Dendritic cell treated with granulocyte-macrophage colony-stimulating factor and Interleukin-4, amounts not matched to agents 40 ng/mL and 50 ng/mL, for 4 days (primary cell): ENCODE results near the gene TSPAN14.
A peak's percentile ranks its signal among the peaks of the same experiment; 100 is the strongest.

Experiments used
- H3K27ac Mint-ChIP-seq: one replicate; pipeline ENCODE4 v1.8.0; 2022; ENCODE audit warnings: mild to moderate bottlenecking, mixed read lengths
- H3K27me3 Mint-ChIP-seq: one replicate; pipeline ENCODE4 v1.8.0; 2022; ENCODE audit warnings: mild to moderate bottlenecking, mixed read lengths
- H3K36me3 Mint-ChIP-seq: one replicate; pipeline ENCODE4 v1.8.0; 2022; ENCODE audit warnings: low read depth, mixed read lengths
- H3K4me1 Mint-ChIP-seq: one replicate; pipeline ENCODE4 v1.8.0; 2022; ENCODE audit warnings: low read depth, mixed read lengths
- H3K4me3 Mint-ChIP-seq: one replicate; pipeline ENCODE4 v1.8.0; 2022; ENCODE audit warnings: mild to moderate bottlenecking, moderate library complexity, mixed read lengths
- H3K9me3 Mint-ChIP-seq: one replicate; pipeline ENCODE4 v1.8.0; 2022; ENCODE audit warnings: mixed read lengths
- intact Hi-C: fragments of 100-400 bp; cut with micrococcal nuclease; formaldehyde crosslinking; loops from one replicate; pipeline ENCODE4 v1.15.0; 2022

The TSPAN14 gene, protein sequence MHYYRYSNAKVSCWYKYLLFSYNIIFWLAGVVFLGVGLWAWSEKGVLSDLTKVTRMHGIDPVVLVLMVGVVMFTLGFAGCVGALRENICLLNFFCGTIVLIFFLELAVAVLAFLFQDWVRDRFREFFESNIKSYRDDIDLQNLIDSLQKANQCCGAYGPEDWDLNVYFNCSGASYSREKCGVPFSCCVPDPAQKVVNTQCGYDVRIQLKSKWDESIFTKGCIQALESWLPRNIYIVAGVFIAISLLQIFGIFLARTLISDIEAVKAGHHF

DNA sequence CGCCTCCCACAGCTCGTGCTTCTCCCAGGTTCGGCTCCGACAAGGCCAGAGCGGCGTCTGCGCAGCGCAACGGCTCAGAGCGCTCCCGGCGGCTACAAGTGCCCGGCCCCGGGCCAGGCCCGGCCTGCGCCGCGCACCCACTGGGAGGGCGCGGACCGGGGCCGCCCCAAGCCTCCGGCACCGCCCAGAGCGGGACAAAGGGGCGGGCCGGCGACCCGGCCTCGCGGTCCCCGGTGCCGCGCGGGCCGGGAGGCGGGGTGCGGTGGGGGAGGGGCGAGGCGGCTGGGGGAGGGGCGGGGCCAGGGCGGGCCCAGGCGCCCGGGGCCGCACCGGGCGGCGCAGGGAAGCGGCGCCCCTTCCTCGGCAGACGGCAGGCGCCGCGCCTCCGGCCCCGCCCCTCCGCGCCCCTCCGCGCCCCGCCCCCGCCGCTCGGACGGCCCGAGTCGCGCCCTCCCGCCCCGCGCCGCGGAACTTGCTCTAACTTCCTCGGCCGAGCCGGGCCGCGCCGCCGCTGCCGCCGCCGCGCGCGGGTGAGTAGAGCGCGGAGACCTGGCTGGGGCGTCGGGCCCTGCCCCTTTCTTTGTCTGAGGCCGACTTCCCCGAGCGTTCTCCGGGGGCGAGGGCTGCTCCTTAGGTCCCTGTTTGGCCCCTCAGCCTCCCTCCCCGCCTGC lies at the start of gene TSPAN14:
Gene TSPAN14, plus strand, starts transcription at position 469 of the 671 bp plus-strand sequence. CDS start 34,924 bp downstream, outside the sequence.
- Mint-ChIP-seq H3K4me1 (peaks cover 50% of the 10 kb centered on the region), H3K27me3 (no peaks in the 10 kb centered on the region), H3K9me3 (no peaks in the 10 kb centered on the region), H3K36me3 (peaks cover 23% of the 10 kb centered on the region), H3K27ac (peak within 1 kb of the TSS; percentile 91), H3K4me3 (peak within 1 kb of the TSS; percentile 93)
- intact Hi-C loops, result no loop called here

DNA sequence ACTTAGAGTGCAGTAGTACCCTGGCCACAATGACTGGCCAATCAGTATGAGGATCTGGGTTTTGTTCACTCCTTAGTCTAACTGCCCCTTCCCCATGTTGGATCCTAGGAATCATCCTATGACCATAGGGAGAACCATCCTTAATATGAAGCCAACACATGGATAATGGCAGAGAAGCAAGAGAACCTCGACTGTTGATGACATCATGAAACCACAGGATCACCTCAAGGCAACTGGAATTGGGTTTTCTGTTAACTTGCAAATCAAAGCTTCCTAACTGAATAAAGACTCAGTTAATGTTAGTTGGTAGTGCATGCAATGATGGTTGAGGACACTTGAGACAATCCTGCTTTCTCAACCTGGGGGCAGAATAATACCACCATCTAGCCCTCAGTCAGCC lies 49.1 kb upstream of the TSPAN14 start:
- Mint-ChIP-seq H3K4me1 (peaks cover 22% of the 10 kb centered on the region), H3K36me3 (no peaks in the 10 kb centered on the region), H3K9me3 (no peaks in the 10 kb centered on the region), H3K27ac (no peak overlapping the region), H3K27me3 (peaks cover 34% of the 10 kb centered on the region), H3K4me3 (no peak overlapping the region)
- intact Hi-C loops, result no loop called here

DNA sequence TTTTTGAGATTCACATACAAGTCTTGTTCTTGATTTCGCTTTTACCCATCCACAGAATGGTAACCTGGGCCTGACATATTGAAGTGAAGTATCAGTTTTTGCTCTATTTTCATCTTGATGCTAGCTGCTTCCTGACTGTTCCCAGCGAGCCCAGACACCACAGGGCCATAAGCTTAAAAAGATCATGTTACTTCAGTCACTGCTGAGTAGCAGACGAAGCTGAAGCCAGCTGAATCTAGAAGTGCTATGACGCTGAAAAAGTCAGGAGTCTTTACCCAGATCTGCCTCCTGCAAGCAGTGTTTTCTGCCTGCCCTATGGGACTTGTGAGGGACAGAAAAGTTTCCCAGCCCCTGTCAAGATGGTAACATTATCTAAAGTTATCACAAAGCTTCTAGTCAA lies 48.5 kb upstream of the TSPAN14 start:
- intact Hi-C loops, result no loop called here
- Mint-ChIP-seq H3K4me1 (peaks cover 22% of the 10 kb centered on the region), H3K27ac (no peak overlapping the region), H3K36me3 (no peaks in the 10 kb centered on the region), H3K4me3 (no peak overlapping the region), H3K9me3 (no peaks in the 10 kb centered on the region), H3K27me3 (peaks cover 38% of the 10 kb centered on the region)

DNA sequence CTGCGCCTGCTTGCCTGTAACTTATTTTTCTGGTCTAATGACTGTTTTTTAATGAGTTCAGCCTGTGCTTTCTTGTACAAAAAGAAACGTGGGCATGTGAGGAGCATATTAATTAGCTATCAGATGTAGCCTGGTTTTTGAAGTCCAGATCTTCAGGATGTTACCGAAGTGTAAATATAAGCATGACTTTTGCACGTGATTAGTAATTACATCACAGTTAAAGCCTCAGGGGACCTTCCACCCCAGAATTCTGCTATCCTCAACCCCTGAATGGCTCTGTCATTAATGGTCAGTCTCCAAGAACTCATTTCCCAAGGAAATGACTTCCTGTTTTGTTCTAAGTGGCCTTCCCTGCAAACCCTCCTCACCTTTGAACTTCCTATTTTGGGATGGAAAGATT lies 47.9 kb upstream of the TSPAN14 start:
- intact Hi-C loops, result no loop called here
- Mint-ChIP-seq H3K4me1 (peaks cover 22% of the 10 kb centered on the region), H3K36me3 (no peaks in the 10 kb centered on the region), H3K27ac (no peak overlapping the region), H3K27me3 (peaks cover 43% of the 10 kb centered on the region), H3K4me3 (no peak overlapping the region), H3K9me3 (no peaks in the 10 kb centered on the region)

DNA sequence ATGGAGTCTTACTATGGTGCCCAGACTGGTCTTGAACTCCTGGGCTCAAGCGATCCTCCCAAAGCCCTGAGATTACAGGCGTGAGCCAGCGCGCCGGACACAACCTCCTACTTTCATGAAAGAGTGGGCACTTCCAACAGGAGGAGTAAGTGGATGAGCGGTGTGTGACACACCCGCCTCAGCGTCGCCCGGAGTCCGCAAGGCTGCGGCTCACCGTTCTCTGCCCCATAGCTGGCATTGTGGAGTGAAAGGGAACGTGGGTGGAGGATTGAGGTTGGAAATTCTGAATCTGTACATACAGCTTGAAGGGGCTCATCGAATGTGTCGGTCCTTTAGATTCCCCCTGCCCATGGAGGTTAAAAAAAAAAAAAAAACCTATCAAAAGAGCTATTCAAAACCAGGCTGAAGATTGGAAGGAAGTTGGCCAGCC lies 46.3 kb upstream of the TSPAN14 start:
- intact Hi-C loops, result no loop called here

DNA sequence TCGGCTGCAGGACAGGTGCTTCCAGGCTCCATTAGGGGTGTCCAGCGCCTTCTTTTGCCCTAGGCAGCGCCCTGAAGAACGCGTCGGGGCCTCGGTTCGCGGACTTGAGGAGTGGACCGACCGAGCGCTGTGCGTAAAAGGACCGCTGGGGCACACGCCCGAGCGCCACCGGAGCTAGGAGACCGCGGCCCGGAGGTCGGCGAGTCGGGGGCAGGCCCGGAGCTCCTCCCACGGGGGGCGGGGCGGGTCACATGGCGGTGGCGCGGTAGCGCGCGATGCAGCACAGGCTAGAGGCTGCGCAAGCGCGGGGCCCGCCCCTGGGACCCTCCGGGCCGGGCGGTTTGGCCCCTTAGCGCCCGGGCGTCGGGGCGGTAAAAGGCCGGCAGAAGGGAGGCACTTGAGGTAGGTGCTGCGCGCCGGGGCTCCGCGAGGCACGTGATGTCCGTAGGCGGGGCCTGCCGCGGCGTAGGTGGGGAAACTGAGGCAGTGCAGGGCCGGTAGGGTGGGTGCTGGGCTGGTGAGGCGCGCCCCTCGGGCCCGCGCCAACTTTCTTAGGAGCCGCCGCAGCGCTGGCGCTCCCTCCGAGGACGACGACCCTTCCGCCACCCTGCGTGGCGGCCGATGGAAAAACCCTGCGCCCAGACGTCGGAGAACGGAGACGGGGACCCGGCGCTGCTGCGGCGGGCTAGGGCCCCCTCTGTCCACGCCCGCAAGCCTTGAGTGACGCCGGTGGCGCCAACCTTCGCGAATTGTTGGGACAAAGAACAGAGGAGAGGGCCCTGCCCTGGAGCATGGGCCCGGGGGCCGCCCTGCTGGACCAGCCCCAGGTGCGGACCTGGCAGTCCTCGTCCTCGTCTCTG lies 45.6 kb upstream of the TSPAN14 start, which contains the start of gene PRXL2A:
Gene PRXL2A, plus strand, starts transcription at position 310 of the 860 bp plus-strand sequence. CDS start 11,917 bp downstream, outside the sequence.
- Mint-ChIP-seq H3K9me3 (no peaks in the 10 kb centered on the region), H3K4me1 (peaks cover 35% of the 10 kb centered on the region), H3K27ac (peak within 1 kb of the TSS; percentile 69), H3K36me3 (no peaks in the 10 kb centered on the region), H3K4me3 (peak within 1 kb of the TSS; percentile 73), H3K27me3 (peaks cover 47% of the 10 kb centered on the region)
- intact Hi-C loops, result no loop called here

More for the DNA sequence above, 46.3 kb upstream of the TSPAN14 start:
- no peaks in the 10 kb centered on the region for H3K9me3 Mint-ChIP-seq
- peak overlapping the region; percentile 73 for H3K4me3 Mint-ChIP-seq
- peak overlapping the region; percentile 69 for H3K27ac Mint-ChIP-seq
- peaks cover 45% of the 10 kb centered on the region for H3K27me3 Mint-ChIP-seq
- peaks cover 28% of the 10 kb centered on the region for H3K4me1 Mint-ChIP-seq
- no peaks in the 10 kb centered on the region for H3K36me3 Mint-ChIP-seq

DNA sequence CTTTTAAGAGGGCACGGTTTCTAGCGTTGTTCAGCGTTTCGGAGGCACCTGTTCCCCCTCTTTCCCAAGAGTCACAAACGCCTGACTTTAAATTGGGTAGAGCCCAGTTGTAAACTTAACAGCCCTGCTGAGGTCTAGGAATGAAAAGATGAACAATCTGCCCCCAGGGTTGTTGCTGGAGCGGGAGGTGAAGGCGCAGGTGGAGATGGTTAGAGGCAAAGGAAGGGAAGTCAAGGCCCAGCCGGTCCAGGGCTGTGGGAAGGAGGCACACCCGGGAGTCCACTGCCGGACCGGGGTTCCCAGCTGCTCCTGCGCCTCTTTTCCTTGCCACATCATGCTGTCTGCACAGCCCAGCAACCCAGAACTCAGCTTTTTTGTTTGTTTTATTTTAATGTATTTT lies 45.0 kb upstream of the TSPAN14 start:
- Mint-ChIP-seq H3K36me3 (no peaks in the 10 kb centered on the region), H3K9me3 (no peaks in the 10 kb centered on the region), H3K4me1 (peaks cover 41% of the 10 kb centered on the region), H3K27me3 (peaks cover 51% of the 10 kb centered on the region), H3K27ac (peak overlapping the region; percentile 69), H3K4me3 (peak overlapping the region; percentile 73)
- intact Hi-C loops, result no loop called here

DNA sequence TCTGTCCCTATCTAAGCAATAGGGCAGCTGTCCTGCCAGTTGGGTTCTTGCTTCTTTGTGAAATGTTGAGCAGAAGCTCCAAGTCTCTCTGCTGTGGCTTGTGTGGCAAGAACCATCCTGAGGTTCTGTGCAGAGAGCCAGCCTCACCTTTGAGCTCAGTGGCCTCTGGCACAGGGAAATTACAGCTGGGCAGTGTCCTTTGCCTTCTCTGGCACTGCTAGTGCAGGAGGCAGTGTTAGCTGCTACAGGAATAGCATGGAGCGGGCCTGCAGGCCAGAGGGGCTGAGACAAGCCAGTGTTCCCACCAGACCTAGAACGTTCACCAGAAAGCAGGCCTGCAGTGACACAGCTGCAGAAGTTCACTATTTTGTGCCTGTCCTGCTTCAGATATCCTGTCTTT lies 44.0 kb upstream of the TSPAN14 start:
- H3K36me3 Mint-ChIP-seq, result no peaks in the 10 kb centered on the region
- no peaks in the 10 kb centered on the region for H3K9me3 Mint-ChIP-seq
- intact Hi-C loops, result no loop called here
- no peak overlapping the region for H3K4me3 Mint-ChIP-seq
- peaks cover 42% of the 10 kb centered on the region for H3K4me1 Mint-ChIP-seq
- H3K27me3 Mint-ChIP-seq, result peaks cover 51% of the 10 kb centered on the region
- no peak overlapping the region for H3K27ac Mint-ChIP-seq

DNA sequence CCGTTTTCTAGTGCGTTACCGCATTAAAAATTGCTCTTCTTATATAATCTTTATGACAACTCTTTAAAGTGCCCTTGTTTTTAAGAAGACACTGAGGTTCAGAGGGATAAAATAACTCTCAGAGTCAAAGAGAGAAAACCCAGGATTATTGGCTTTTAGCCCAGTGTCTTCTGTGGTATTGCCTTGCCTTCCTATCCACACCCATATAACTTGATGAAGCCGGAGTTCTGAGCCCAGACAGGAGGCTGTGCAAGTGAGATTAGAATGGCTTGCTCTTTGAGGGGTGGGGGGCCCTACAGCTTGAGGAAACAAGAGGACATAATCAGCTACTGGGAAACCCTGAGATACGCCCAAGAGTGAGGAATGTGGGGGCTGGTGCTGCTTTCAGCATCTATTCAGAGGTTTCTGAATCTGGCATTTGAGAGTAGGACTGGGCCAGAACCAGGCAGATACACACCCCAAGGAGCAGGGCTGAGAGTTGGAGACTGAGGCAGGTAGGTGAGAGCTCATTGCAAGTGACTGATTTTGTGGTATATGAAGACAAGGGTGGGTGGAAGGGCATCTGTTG lies 43.4 kb upstream of the TSPAN14 start:
- H3K36me3 Mint-ChIP-seq, result no peaks in the 10 kb centered on the region
- no peaks in the 10 kb centered on the region for H3K9me3 Mint-ChIP-seq
- H3K4me1 Mint-ChIP-seq, result peaks cover 42% of the 10 kb centered on the region
- no peak overlapping the region for H3K4me3 Mint-ChIP-seq
- H3K27me3 Mint-ChIP-seq, result peaks cover 51% of the 10 kb centered on the region
- intact Hi-C loops, result no loop called here
- no peak overlapping the region for H3K27ac Mint-ChIP-seq

DNA sequence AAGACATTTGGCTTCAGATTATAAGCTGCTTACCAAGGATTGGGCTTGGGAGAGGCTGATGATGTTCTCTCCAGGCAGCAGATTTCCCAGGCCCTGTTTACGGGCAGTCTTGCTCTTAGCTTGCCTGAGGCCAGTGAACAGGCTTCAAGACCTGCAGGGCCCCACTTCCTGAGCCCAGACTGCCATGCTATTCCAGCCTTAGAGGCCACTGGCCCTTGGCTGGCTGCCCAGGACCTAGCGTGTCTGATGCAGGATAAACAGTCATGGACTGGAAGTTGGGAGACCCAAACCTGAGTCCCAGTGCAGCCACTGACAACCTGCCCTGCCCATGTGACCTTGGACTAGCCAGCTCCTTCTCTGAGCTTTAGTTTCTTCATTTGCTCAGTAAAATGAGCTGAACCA lies 42.8 kb upstream of the TSPAN14 start:
- H3K27ac Mint-ChIP-seq, result no peak overlapping the region
- H3K36me3 Mint-ChIP-seq, result no peaks in the 10 kb centered on the region
- no peak overlapping the region for H3K4me3 Mint-ChIP-seq
- H3K27me3 Mint-ChIP-seq, result peaks cover 48% of the 10 kb centered on the region
- intact Hi-C loops, result no loop called here
- no peaks in the 10 kb centered on the region for H3K9me3 Mint-ChIP-seq
- H3K4me1 Mint-ChIP-seq, result peaks cover 40% of the 10 kb centered on the region

DNA sequence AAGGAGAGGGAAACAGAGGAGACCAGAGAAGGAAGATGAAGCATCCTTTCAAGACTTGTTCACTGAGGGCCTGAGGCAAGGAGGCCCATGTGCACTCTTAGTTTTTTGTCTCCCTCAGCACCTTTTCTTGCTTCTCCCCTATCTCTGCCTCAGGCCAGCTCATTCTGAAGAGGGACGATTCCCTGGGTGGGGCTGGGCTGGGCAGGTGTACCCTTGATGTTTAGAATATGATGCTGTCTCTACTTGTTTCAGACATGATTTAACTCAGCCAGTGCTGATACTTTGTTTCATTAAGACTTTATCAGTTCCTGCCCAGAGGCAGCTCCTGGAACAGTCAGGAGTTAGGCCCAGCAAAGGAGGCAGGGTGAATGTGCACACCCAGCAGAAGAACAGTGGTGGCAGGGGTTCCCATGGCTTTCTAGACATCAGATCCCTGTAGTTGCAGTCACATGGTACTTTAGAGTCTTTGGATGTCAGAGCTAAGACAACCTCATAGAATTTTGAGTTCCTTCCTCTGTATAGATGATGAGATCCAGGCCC lies 42.4 kb upstream of the TSPAN14 start:
- Mint-ChIP-seq H3K4me1 (peaks cover 37% of the 10 kb centered on the region), H3K27ac (no peak overlapping the region), H3K27me3 (peaks cover 45% of the 10 kb centered on the region), H3K9me3 (no peaks in the 10 kb centered on the region), H3K4me3 (no peak overlapping the region), H3K36me3 (no peaks in the 10 kb centered on the region)
- intact Hi-C loops, result no loop called here

DNA sequence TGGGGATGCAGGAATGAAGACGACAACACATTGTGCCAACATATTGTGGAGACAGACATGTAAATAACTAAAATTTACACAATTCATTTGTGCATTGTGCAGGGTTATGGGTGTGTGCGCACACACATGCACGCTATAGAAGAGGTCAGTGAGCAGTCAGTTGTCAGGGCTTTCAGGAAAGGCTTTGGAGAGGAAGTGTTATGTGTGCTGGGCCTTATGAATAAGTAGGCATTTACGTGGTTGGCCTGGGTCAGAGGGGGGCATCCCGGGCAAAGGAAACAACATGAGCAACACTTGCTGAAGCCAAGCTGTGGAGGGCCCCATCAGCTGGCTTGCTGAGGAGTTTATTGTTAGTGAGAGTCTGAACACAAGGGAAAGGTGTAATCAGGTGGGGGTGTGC lies 41.6 kb upstream of the TSPAN14 start:
- Mint-ChIP-seq H3K36me3 (no peaks in the 10 kb centered on the region), H3K9me3 (no peaks in the 10 kb centered on the region), H3K4me3 (no peak overlapping the region), H3K4me1 (peaks cover 35% of the 10 kb centered on the region), H3K27me3 (peaks cover 39% of the 10 kb centered on the region), H3K27ac (no peak overlapping the region)
- intact Hi-C loops, result no loop called here

DNA sequence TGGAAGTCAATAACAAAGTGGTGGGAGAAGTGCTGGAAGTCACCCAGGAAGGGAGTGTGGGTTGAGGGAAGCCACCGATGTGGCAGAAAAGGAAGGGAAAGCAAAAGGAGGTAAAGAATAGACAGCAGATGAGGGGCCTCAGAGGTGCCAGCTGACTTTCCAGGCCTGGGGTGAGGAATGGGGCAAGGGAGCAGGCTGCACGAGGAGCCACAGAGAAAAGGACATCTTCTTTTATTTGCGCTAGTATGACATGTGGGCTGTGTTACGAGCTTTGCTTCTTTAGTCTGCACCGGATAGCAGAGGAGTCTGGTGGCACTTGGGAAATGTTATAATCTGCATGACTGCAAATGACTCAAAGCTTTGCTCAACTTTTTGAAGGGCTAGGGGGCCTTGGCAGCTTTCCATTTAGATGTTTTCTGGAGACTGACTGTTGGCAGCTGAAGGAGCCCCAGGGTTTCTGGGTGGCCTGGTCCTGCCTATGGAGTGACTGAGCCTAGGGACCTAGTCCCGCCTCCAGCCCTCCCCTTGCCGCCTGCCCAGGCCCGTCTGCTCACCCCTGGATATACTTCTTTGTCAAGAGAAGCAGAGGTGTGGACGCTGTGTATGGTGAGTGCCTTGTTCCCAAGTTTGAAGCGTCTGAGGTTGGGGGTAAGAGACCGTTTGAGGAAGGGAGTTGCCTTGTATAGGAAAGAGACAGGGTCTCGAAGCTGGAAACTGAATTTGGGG lies 40.7 kb upstream of the TSPAN14 start:
- H3K27me3 Mint-ChIP-seq, result peaks cover 29% of the 10 kb centered on the region
- H3K4me3 Mint-ChIP-seq, result no peak overlapping the region
- intact Hi-C loops, result no loop called here
- H3K9me3 Mint-ChIP-seq, result no peaks in the 10 kb centered on the region
- no peak overlapping the region for H3K27ac Mint-ChIP-seq
- H3K4me1 Mint-ChIP-seq, result peaks cover 28% of the 10 kb centered on the region
- H3K36me3 Mint-ChIP-seq, result no peaks in the 10 kb centered on the region
